NCI-H187 (cell line): Measurements from ENCODE around the gene DLX3.
"Not testable (repeated sequence)": the region's sequence is repeated elsewhere in the genome, so short reads cannot be mapped to it uniquely, and the experiment has no call there.

ENCODE experiments used
- DNase-seq, 2 experiments: peaks; one replicate each; lab custom pipeline; 2025; lab: John Stamatoyannopoulos, UW

The DLX3 gene

GRCh38 chr17:49995055-49995738 lies at the start of gene DLX3:
Gene DLX3, minus strand, starts transcription at chr17:49995224. Its CDS starts 226 bp downstream, at chr17:49994998.
- DNase-seq, result peak; percentile 30 to 69

DNA sequence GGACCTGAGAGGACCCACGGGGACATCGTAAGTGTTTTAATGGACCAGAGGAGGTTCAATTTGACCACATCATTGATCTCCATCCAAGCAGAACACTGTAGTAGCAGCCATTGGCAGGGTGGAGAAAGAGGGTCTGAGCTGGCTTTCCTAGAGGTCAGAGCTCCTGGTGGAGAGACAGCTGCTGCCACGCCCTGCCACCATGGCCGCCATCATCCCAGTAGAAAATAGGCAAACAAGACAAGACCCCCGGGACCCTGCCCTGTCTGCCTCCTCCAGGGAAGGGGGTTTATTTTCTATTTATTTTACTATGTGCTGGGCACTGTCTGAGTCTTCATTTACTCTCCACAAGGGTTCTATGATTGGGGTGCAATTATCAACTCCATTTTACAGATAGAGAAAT lies 49.5 kb upstream of the DLX3 start:
- peak; percentile 75 to 79 for DNase-seq

DNA sequence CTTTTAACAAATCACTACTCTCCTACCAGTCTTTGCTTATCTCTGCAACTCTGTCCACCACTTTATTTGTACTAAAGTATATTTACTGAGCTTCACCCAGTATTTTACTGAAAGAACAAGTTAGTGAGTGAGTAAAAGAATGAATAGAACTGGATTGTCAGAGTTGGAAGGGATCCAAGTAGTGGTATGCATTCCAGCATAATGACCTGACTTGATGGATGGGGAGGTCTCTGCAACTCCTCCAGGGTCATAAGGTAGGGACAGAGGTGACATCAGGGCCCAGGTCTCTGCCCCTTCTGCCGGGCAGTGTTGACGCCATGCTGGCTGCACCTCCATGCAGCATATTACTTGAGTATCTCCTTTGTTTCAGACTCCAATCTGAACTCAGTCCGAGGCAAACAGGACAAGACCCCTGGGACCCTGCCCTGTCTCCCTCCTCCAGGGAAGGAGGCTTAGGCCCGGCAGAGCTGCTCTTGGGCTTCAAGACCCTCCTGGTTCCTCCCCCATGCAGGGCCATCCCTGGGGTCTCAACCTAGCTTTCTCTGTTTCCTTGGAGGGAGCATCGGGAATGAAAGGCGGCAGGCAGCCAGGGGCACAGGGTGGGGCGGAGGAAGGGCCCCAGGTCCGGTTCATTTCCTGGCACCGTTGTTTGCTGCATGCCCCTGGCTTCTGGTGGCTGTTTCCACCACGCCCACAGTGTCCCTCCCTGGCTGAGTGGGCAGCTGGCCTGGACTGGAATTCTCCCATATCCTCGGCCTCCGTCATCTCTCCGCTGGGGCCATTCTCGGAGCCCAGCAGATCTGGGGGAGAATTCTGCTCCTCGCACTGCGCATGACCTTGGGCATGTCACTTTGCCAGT lies 48.5 kb upstream of the DLX3 start:
- DNase-seq, result no peak

DNA sequence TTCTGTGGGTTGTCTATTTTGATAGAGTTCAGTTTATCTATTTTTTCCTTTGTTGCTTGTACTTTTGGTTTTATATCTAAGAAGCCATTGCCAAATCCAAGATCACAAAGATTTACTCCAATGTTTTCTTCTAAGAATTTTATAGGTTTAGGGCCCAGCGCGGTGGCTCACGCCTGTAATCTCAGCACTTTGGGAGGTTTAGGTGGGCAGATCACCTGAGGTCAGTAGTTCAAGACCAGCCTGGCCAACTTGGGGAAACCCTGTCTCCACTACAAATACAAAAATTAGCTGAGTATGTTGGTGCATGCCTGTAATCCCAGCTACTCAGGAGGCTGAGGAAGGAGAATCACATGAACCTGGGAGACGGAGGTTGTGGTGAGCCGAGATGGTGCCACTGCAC lies 47.2 kb upstream of the DLX3 start:
- no peak for DNase-seq

- not testable (repeated sequence) for DNase-seq
Measured at GRCh38 chr17:50040496-50040895, 45.5 kb upstream of the DLX3 start.

- no peak for DNase-seq
Measured at GRCh38 chr17:50039058-50039457, 44.0 kb upstream of the DLX3 start.

- DNase-seq, result no peak
Measured at GRCh38 chr17:50037321-50038107, 42.5 kb upstream of the DLX3 start.

DNA sequence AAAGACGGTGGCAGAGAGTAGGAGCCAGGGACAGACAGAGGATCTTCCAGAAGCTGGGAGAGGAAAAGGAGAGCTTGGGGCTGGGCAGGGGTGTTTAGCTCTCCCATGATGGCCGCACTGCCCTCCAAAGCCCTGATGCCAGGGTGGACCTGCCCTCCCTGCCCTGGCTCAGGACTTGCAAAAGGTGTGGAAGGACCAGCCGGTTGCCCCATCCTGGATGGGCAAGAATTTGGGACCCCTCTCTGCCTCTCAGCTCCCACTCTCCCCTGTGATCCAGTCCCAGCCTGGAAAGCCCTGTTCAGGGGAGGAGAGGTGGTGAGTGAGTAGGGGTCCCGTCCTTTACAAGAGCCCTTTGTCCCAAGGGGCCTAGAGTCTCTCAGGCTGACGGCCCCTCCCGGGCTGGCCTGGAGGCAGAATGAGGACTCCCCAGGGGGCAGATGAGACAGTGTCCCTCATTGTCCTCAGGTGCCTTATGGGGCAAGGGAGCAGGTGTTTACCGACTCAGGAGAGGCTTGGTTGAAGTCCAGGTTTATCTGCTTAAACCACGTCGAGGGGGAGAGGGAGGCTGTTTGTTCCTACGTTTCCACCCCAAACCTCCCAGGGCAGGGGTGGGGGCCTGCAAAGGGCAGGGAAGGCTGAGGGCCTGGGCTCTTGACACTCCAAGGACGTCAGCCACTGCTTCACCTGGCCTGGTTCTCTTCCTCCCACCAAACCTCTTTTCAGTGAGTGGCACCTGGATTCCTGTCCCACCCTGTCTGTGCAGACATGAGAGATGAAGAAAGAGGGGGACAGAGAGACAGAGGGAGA lies 41.6 kb upstream of the DLX3 start:
- no peak for DNase-seq

DNA sequence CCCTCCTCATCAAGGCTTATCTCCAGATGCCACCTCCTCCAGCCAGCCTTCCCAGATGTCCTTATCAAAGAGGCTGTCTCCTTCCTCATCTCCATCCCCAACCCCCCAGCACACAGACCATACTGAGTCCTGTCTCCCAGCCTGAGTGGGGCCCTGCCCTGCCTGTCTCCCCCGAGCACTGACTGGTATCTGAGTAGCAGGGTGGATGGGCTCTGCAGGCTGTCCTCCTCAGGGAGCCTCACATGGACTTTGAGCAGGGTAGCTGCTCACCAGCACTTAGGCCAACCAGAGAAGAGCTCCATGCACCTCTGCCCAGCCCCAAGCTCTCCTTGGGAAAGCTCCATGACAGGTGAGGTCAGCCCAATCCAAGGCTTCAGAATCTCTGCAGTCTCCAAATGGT lies 40.9 kb upstream of the DLX3 start:
- DNase-seq, result no peak

- no peak for DNase-seq
Measured at GRCh38 chr17:50035421-50035879, 40.4 kb upstream of the DLX3 start.

- no peak for DNase-seq
Measured at GRCh38 chr17:50034498-50035364, 39.7 kb upstream of the DLX3 start.

DNA sequence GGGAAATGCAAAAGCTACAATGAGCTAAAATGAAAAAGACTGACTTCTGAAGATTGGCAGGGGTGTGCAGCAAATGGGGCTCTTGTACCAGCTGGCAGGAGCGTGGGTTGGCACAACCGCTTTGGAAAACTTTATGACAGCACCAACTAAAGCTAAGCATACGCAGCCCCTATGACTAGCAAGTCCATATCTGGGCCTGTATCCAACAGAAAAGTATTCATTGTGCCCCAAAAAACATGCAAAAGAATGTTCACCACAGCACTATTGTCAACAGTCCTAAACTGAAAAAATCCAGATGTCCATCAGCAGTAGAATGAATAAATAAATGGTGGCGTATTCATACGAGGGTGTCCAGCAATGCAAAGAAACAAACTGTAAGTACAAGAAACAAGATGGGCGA lies 38.3 kb upstream of the DLX3 start:
- no peak for DNase-seq

- no peak for DNase-seq
Measured at GRCh38 chr17:50029185-50029584, 34.2 kb upstream of the DLX3 start.

DNA sequence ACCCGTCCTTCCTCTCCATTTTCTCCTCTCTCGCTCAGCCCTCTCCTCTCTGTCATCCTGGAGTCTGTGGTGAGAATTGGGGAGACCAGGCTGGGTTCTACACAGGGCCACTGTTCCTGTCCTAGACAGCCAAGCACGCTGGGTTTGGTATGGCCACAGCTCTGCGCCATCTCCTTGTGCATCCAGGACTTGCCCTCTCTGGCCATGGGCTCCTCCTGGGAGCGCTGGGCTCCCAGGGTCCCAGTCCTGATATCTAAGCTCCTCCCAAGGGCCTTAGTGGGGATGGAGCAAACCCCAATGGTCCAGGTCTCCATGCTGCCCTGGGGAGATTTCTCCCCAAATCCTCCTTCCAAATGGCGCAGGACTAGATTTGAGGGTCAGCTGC lies 33.7 kb upstream of the DLX3 start:
- DNase-seq, result no peak

DNA sequence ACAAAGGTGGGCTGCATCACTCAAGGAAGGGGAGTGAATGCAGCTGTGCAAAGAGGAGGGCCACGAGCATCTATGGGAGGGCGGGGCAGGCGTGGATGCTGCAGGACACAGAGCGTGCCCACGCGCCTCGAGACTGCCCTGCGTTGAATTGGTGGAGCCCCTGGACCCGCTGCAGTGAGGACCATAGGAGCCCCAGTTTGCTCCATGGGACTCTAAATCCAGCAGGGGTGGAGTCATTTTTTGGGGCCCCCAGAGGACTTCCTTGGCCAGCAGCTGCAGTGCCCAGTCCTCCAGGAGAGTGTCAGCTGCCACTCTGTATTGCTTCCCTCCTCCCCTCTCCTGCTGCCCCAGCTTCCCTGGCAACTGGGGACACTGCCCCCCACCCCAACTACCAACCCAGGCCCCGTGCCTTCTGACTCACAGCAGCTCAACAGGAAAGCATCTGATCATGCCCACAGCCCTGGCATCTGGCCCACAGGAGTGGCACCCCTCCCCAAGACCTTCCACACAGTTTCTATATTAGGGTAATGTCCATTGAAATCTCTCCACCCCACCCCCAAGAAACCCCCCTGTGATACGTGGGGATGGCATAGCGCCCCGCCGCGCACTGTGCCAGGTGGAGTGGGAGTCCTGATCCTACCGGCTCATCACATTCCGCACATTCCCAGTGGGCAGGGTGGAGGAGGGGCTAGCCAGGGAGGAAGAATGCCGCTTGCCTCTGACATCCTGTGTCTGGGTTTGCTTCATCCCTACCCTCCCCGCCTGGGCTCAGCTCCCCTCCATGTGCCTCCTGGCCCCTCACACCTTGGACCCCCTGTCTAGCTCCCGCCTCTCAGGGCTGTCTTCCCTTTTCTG lies 33.1 kb upstream of the DLX3 start:
- DNase-seq, result no peak

GRCh38 chr17:50027172-50027880 lies 32.3 kb upstream of the DLX3 start:
- DNase-seq, result no peak

DNA sequence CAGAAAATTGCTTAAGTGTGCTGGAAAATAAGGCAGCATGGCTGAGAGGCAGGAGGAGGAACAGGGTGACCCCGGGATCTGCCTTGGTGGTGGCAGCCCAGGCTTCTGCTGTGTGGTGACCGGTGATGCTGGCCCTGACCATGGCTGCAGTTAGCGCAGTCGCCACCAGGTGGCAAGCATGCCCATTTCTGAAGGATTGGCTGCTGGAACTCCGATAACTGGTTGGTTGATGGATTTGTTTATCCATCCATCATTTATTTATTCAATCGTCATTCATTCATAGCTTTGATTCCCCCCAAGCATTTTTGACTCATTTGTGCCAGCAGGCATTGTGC lies 31.8 kb upstream of the DLX3 start:
- DNase-seq, result peak; percentile 36 to 40

DNA sequence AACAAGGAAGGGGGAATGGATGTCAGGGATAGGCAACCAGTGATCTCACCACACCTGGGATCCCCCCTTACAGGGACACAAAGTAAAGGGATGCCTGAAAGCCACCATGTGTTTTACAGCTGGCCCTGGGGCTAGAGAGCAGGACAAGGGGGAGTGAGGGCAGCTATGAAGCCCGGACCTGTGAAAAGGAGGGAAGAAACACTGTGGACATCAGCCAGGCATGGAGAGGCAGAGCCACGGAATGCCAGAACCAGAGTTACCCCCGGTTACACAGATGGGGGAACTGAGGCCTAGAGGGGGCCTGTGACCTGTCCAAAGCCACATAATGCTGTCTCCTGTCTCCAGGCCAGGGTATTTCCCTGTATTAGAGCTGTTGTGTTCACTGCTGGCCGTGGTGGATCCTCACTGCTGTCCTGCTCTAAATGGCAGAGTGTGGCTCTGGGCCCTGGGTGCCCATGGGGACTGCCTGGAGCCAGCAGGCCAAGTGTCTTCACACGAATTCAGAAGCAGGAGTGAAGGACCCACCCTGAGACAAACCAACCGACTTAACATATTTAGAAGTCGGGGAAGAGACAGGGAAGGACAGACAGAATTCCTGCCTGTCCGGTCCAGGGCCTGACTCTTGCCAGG lies 31.1 kb upstream of the DLX3 start:
- DNase-seq, result no peak

GRCh38 chr17:50024808-50025207 lies 29.8 kb upstream of the DLX3 start:
- no peak for DNase-seq
